SK-N-SH (cell line): ENCODE measurements around the gene PLCB1. TPM values are rescaled to one million over a fixed set of nuclear protein-coding genes. Genes with fewer than 3 reads are reported as not detected.

Experiments
- CTCF ChIA-PET: fragments of 300-600, 350-600 bp; formaldehyde crosslinking; extraction: SDS; loops from one replicate; lab custom pipeline; 2021; lab: Yijun Ruan, JAX
- POLR2A ChIA-PET: fragments of 350-600 bp; sonication (Branson Sonifier 250); formaldehyde crosslinking; extraction: SDS; loops from one replicate; lab custom pipeline; 2020; ENCODE audit warnings: antibody characterized with exemption, inconsistent platforms; lab: Yijun Ruan, JAX
- DNase-seq: peaks from one replicate; pipeline ENCODE4 v3.0.0; 2012
- H2AFZ ChIP-seq: fragments of 200-600 bp; sonication (generic); 2 replicates; pipeline ENCODE4 v1.8.1; 2016; ENCODE audit warnings: antibody characterized with exemption, mild to moderate bottlenecking, low read depth
- H3F3A ChIP-seq: fragments of 200-600 bp; sonication (generic); replicated peaks from 2 replicates; pipeline ENCODE3; 2016; ENCODE audit warnings: antibody characterized with exemption, mild to moderate bottlenecking; ENCODE audit not compliant: insufficient read depth
- H3K27ac ChIP-seq, 2 experiments: fragments of 200-500 bp in 1 of 2; fragments of 200-600 bp in 1 of 2; sonication (Bioruptor generic) in 1 of 2; sonication (generic), shearing (Covaris generic) in 1 of 2; 2 replicates each; pipeline versions ENCODE4 v1.5.1 to v1.6.1; 2014 to 2016; ENCODE audit warnings: low read depth in 2 of 2, inconsistent platforms in 1 of 2, low read length in 1 of 2, mild to moderate bottlenecking in 1 of 2, mixed read lengths in 1 of 2
- H3K27me3 ChIP-seq: fragments of 200-600 bp; sonication (generic), shearing (Covaris generic); 2 replicates; pipeline ENCODE4 v1.6.1; 2016; ENCODE audit warnings: mixed run types; ENCODE audit not compliant: insufficient read depth
- H3K36me3 ChIP-seq, 2 experiments: fragments of 200-500 bp in 1 of 2; fragments of 200-600 bp in 1 of 2; sonication (Bioruptor generic) in 1 of 2; sonication (generic) in 1 of 2; replicated peaks in 1 of 2; 2 replicates each; pipeline versions ENCODE3 to v1.5.1; 2014 to 2016; ENCODE audit warnings: low read length in 1 of 2, mild to moderate bottlenecking in 1 of 2; ENCODE audit not compliant: insufficient read depth in 2 of 2, control insufficient read depth in 1 of 2
- H3K4me1 ChIP-seq, 2 experiments: fragments of 200-500 bp in 1 of 2; fragments of 200-600 bp in 1 of 2; sonication (Bioruptor generic) in 1 of 2; sonication (generic), shearing (Covaris generic) in 1 of 2; 2 replicates each; pipeline versions ENCODE4 v1.5.1 to v1.6.1; 2014 to 2016; ENCODE audit warnings: low read depth in 1 of 2, low read length in 1 of 2, mixed run types in 1 of 2; ENCODE audit not compliant: insufficient read depth in 2 of 2, control insufficient read depth in 1 of 2
- H3K4me2 ChIP-seq: fragments of 200-600 bp; sonication (generic), shearing (Covaris generic); 2 replicates; pipeline ENCODE4 v1.6.1; 2017; ENCODE audit warnings: mixed run types
- H3K4me3 ChIP-seq, 2 experiments: fragments of 200-500 bp in 1 of 2; fragments of 200-600 bp in 1 of 2; sonication (Bioruptor generic) in 1 of 2; sonication (generic), shearing (Covaris generic) in 1 of 2; 2 replicates each; pipeline versions ENCODE4 v1.5.1 to v1.8.1; 2014 to 2016; ENCODE audit warnings: low read depth in 2 of 2, inconsistent platforms in 1 of 2, low read length in 1 of 2, mild to moderate bottlenecking in 1 of 2, mixed read lengths in 1 of 2, moderate library complexity in 1 of 2
- H3K79me2 ChIP-seq: fragments of 200-600 bp; sonication (generic); 2 replicates; pipeline ENCODE4 v1.8.1; 2017; ENCODE audit warnings: mild to moderate bottlenecking; ENCODE audit not compliant: insufficient read depth
- H3K9ac ChIP-seq: fragments of 200-600 bp; sonication (generic); 2 replicates; pipeline ENCODE4 v1.6.1; 2017; ENCODE audit warnings: mixed run types
- H3K9me2 ChIP-seq: fragments of 200-600 bp; sonication (generic); 2 replicates; pipeline ENCODE4 v1.6.1; 2017; ENCODE audit warnings: mixed run types
- H3K9me3 ChIP-seq: fragments of 200-600 bp; sonication (generic); 2 replicates; pipeline ENCODE4 v1.6.1; 2017; ENCODE audit warnings: mixed run types, mild to moderate bottlenecking, moderate library complexity
- H4K20me1 ChIP-seq: fragments of 200-600 bp; sonication (generic); 2 replicates; pipeline ENCODE4 v1.6.1; 2017; ENCODE audit warnings: mild to moderate bottlenecking, mixed run types; ENCODE audit not compliant: insufficient read depth
- CHD2 ChIP-seq: fragments of 150-350 bp; IDR thresholded peaks from 2 replicates; pipeline ENCODE4 v1.6.1; 2018; ENCODE audit warnings: low read length; ENCODE audit not compliant: partially characterized antibody
- CTCF ChIP-seq: fragments of 200-600 bp; sonication (generic); IDR thresholded peaks from 2 replicates; pipeline ENCODE4 v1.6.1; 2017; ENCODE audit warnings: antibody characterized with exemption, mild to moderate bottlenecking, moderate library complexity
- EP300 ChIP-seq, 2 experiments: IDR thresholded peaks; 2 replicates each; pipeline versions ENCODE4 v1.4.0 to v1.6.1; 2012; ENCODE audit warnings: borderline replicate concordance in 1 of 2, low read depth in 1 of 2, low read length in 1 of 2
- EZH2phosphoT487 ChIP-seq: fragments of 200-600 bp; sonication (generic); IDR thresholded peaks from 2 replicates; pipeline ENCODE4 v1.6.1; 2017; ENCODE audit warnings: low read depth, mixed run types, mild to moderate bottlenecking, antibody characterized with exemption, moderate library complexity, borderline replicate concordance
- FOSL2 ChIP-seq: IDR thresholded peaks from 2 replicates; pipeline ENCODE4 v1.4.0; 2012; ENCODE audit warnings: low read depth, mild to moderate bottlenecking, moderate library complexity, borderline replicate concordance
- GABPA ChIP-seq: IDR thresholded peaks from 2 replicates; pipeline ENCODE4 v1.4.0; 2012; ENCODE audit warnings: low read depth, mild to moderate bottlenecking
- MAX ChIP-seq: IDR thresholded peaks from 2 replicates; pipeline ENCODE4 v1.4.0; 2012; ENCODE audit warnings: low read depth
- POLR2AphosphoS5 ChIP-seq: IDR thresholded peaks from 2 replicates; pipeline ENCODE4 v1.6.1; 2012; ENCODE audit warnings: low read depth, low read length
- REST ChIP-seq: IDR thresholded peaks from 2 replicates; pipeline ENCODE4 v1.6.1; 2012; ENCODE audit warnings: mild to moderate bottlenecking, low read depth, low read length, moderate library complexity
- RXRA ChIP-seq: IDR thresholded peaks from 2 replicates; pipeline ENCODE4 v1.4.0; 2012; ENCODE audit warnings: low read depth, mild to moderate bottlenecking, borderline replicate concordance
- SIN3A ChIP-seq: IDR thresholded peaks from 2 replicates; pipeline ENCODE4 v1.6.1; 2012; ENCODE audit warnings: low read depth, mild to moderate bottlenecking, low read length, moderate library complexity, borderline replicate concordance
- TAF1 ChIP-seq: IDR thresholded peaks from 2 replicates; pipeline ENCODE4 v1.6.1; 2012; ENCODE audit warnings: low read depth, mild to moderate bottlenecking, low read length, moderate library complexity, borderline replicate concordance
- WGBS: methylation state at CpG from one replicate; pipeline ENCODE4 v1.1.6; 2017; ENCODE audit warnings: low lambda C conversion rate; 5-methylcytosine and 5-hydroxymethylcytosine counted together
- polyA plus RNA-seq, 3 experiments: library from polyadenylated mRNA; depleted of rRNA; stranded (reverse); fragments of >200 nt; gene quantifications; 2 replicates each; pipeline ENCODE4 v1.2.3, GENCODE V29; 2012

Gene PLCB1
- polyA plus RNA-seq, 1 of the 3 experiments (the other 2 are of a cell fraction): 10.5 TPM

GRCh38 chr20:8860011-8860495 is 728.0 kb downstream of the PLCB1 start (continued):
- 0 out of 2 replicates have a peak, but pooled peaks have one; percentile 22 for TF ChIP-seq RXRA

- Histone ChIP-seq H3K36me3 (no peaks in the 10 kb centered on the region), H3K9ac (no peak overlapping the region)
- TF ChIP-seq REST: no peak
- TF ChIP-seq SIN3A: no peak
- TF ChIP-seq GABPA: no peak
- no peak for TF ChIP-seq TAF1
- no peak for TF ChIP-seq CHD2
- no peak for TF ChIP-seq POLR2AphosphoS5
- TF ChIP-seq EP300 (IDR thresholded peaks at IDR 0.05; ENCODE audit: borderline replicate concordance in 1 of 2, low read depth in 1 of 2, low read length in 1 of 2): no peak
- TF ChIP-seq EZH2phosphoT487: no peak
- TF ChIP-seq MAX: no peak
- no peak for TF ChIP-seq CTCF
- TF ChIP-seq FOSL2: no peak
- TF ChIP-seq, all 33 proteins: peak for 0
- peaks cover 9% of the 10 kb centered on the region for H3F3A ChIP-seq
- no peaks in the 10 kb centered on the region for H3K79me2 ChIP-seq
- DNase-seq: no peak
- H3K9me3 ChIP-seq: no peaks in the 10 kb centered on the region
- no peaks in the 10 kb centered on the region for H3K9me2 ChIP-seq
- no peak overlapping the region for H2AFZ ChIP-seq
- H3K4me1 ChIP-seq: peaks cover 0 to 6% of the 10 kb centered on the region in 2 experiments; a peak in 3 of 4 replicates
- ChIA-PET CTCF (interaction anchor here (0.5 to 3.5 kb wide), 2 partner anchors 8 to 60 kb away, joined by 3 to 23 read pairs; no protein-coding TSS in a partner anchor), POLR2A (no interaction called here)
- no peaks in the 10 kb centered on the region for H3K27me3 ChIP-seq
- no peak overlapping the region for H3K4me3 ChIP-seq
- 93% methylated on average over 4 of the region's 4 CpGs for WGBS
- no peak overlapping the region for H3K4me2 ChIP-seq
- H3K27ac ChIP-seq: no peak overlapping the region
- no peaks in the 10 kb centered on the region for H4K20me1 ChIP-seq
These were observed 730.0 kb downstream of the PLCB1 start for GRCh38 chr20:8862092-8862491.
